HCT116 (cell line): ENCODE data around the gene MAGOH. TPM values are rescaled to one million over a fixed set of nuclear protein-coding genes. Genes with fewer than 3 reads are reported as not detected.

ENCODE experiments used
- ATAC-seq: fragments of 200-7000 bp; cut with Tn5 transposase; 2 replicates; pipeline ENCODE4 v1.9.1; 2020; ENCODE audit warnings: mild to moderate bottlenecking, moderate library complexity
- BruUV-seq: library from RNA; stranded (reverse); fragments of 400-500 nt; replicated peaks from 2 replicates; lab custom pipeline; 2021; lab: Mats Ljungman, UMichigan
- CTCF ChIA-PET: fragments of 300-600 bp; sonication (Branson Sonifier 250); formaldehyde crosslinking; loops from one replicate; lab custom pipeline; 2021; ENCODE audit warnings: antibody characterized with exemption; lab: Charles Lee
- POLR2A ChIA-PET: fragments of 300-600, 350-600 bp; sonication (Branson Sonifier 250); formaldehyde crosslinking; loops from one replicate; lab custom pipeline; 2021; ENCODE audit warnings: antibody characterized with exemption; lab: Charles Lee
- RAD21 ChIA-PET, 2 experiments: fragments of 300-600 bp; sonication (Branson Sonifier 250); formaldehyde crosslinking; loops; one replicate each; lab custom pipeline; 2023; ENCODE audit warnings: low total read pairs in 2 of 2; ENCODE audit not compliant: uncharacterized antibody in 2 of 2, unreplicated experiment in 2 of 2, low non-redundant PET in 1 of 2; lab: Charles Lee
- DNase-seq: peaks from one replicate; pipeline ENCODE4 v3.0.0-alpha.2; 2010; ENCODE audit warnings: low read depth, low spot score
- H2AFZ ChIP-seq: fragments of 200-600 bp; shearing (Covaris generic), sonication (generic); 2 replicates; pipeline ENCODE4 v1.6.1; 2017; ENCODE audit warnings: low read depth, mixed run types, mixed read lengths, antibody characterized with exemption, low read length; ENCODE audit not compliant: poor library complexity, severe bottlenecking
- H3K27ac ChIP-seq: 2 replicates; pipeline ENCODE4 v1.5.1; 2012; ENCODE audit warnings: low read depth, low read length
- H3K27me3 ChIP-seq: fragments of 200-600 bp; sonication (generic); 2 replicates; pipeline ENCODE4 v1.6.1; 2016; ENCODE audit warnings: mixed run types, low read length, mixed read lengths; ENCODE audit not compliant: insufficient read depth
- H3K36me3 ChIP-seq, 2 experiments: fragments of 200-500 bp in 1 of 2; fragments of 200-600 bp in 1 of 2; sonication (Bioruptor generic) in 1 of 2; sonication (generic) in 1 of 2; 2 replicates each; pipeline versions ENCODE4 v1.5.1 to v1.6.1; 2014 to 2016; ENCODE audit warnings: low read length in 2 of 2, inconsistent platforms in 1 of 2, mixed read lengths in 1 of 2, mixed run types in 1 of 2; ENCODE audit not compliant: insufficient read depth in 2 of 2, control insufficient read depth in 1 of 2
- H3K4me1 ChIP-seq, 2 experiments: fragments of 200-600 bp in 1 of 2; sonication (generic) in 1 of 2; 2 replicates each; pipeline versions ENCODE4 v1.5.1 to v1.6.1; 2012 to 2017; ENCODE audit warnings: low read length in 2 of 2, inconsistent platforms in 1 of 2, mild to moderate bottlenecking in 1 of 2, mixed read lengths in 1 of 2, mixed run types in 1 of 2, moderate library complexity in 1 of 2; ENCODE audit not compliant: insufficient read depth in 2 of 2, control insufficient read depth in 1 of 2
- H3K4me2 ChIP-seq: fragments of 200-600 bp; sonication (generic); 2 replicates; pipeline ENCODE4 v1.6.1; 2017; ENCODE audit warnings: mixed run types, low read length, mixed read lengths
- H3K4me3 ChIP-seq, 2 experiments: fragments of 200-600 bp in 1 of 2; sonication (generic) in 1 of 2; replicated peaks in 1 of 2; 2 replicates each; pipeline ENCODE4 v1.5.1; 2011 to 2016; ENCODE audit warnings: low read length in 2 of 2, control low read depth in 1 of 2, low read depth in 1 of 2, mild to moderate bottlenecking in 1 of 2, mixed read lengths in 1 of 2, mixed run types in 1 of 2
- H3K79me2 ChIP-seq: fragments of 200-600 bp; sonication (generic); 2 replicates; pipeline ENCODE4 v1.6.1; 2017; ENCODE audit warnings: mild to moderate bottlenecking, mixed run types, low read length, moderate library complexity, mixed read lengths; ENCODE audit not compliant: insufficient read depth
- H3K9ac ChIP-seq: fragments of 200-600 bp; sonication (generic); 2 replicates; pipeline ENCODE4 v1.6.1; 2016; ENCODE audit warnings: low read length, mixed read lengths
- H3K9me2 ChIP-seq: fragments of 200-600 bp; sonication (generic), shearing (Covaris generic); 2 replicates; pipeline ENCODE4 v1.6.1; 2017; ENCODE audit warnings: mixed run types, mild to moderate bottlenecking, moderate library complexity; ENCODE audit not compliant: insufficient read depth
- H3K9me3 ChIP-seq, 2 experiments: fragments of 200-500 bp in 1 of 2; fragments of 200-600 bp in 1 of 2; sonication (Bioruptor generic) in 1 of 2; sonication (generic) in 1 of 2; 2 replicates each; pipeline ENCODE4 v1.6.1; 2014 to 2017; ENCODE audit warnings: low read length in 2 of 2, mixed read lengths in 2 of 2, inconsistent platforms in 1 of 2, low read depth in 1 of 2, mild to moderate bottlenecking in 1 of 2, mixed run types in 1 of 2, moderate library complexity in 1 of 2; ENCODE audit not compliant: control insufficient read depth in 1 of 2, insufficient read depth in 1 of 2
- H4K20me1 ChIP-seq: fragments of 200-600 bp; sonication (generic), shearing (Covaris generic); 2 replicates; pipeline ENCODE4 v1.6.1; 2017; ENCODE audit warnings: mixed run types, mild to moderate bottlenecking, moderate library complexity; ENCODE audit not compliant: insufficient read depth
- EGR1 ChIP-seq: IDR thresholded peaks from 2 replicates; pipeline ENCODE4 v1.6.1; 2012; ENCODE audit warnings: low read depth
- ELF1 ChIP-seq: IDR thresholded peaks from 2 replicates; pipeline ENCODE4 v1.6.1; 2012; ENCODE audit warnings: low read depth, borderline replicate concordance
- EZH2 ChIP-seq: fragments of 200-600 bp; sonication (generic); IDR thresholded peaks from 2 replicates; pipeline ENCODE4 v1.6.1; 2017; ENCODE audit warnings: antibody characterized with exemption, mixed run types
- EZH2phosphoT487 ChIP-seq: fragments of 200-600 bp; IDR thresholded peaks from 2 replicates; pipeline ENCODE4 v1.6.1; 2018; ENCODE audit warnings: antibody characterized with exemption, borderline replicate concordance
- FOSL1 ChIP-seq: IDR thresholded peaks from 2 replicates; pipeline ENCODE4 v1.6.1; 2012; ENCODE audit warnings: low read depth
- TCF7L2 ChIP-seq: IDR thresholded peaks from 2 replicates; pipeline ENCODE4 v1.7.0; 2011; ENCODE audit warnings: borderline replicate concordance, inconsistent platforms; ENCODE audit not compliant: insufficient read depth, insufficient read length; ENCODE audit errors: extremely low read depth
- YY1 ChIP-seq: IDR thresholded peaks from 2 replicates; pipeline ENCODE4 v1.6.1; 2011; ENCODE audit warnings: low read length, low read depth, moderate library complexity, mild to moderate bottlenecking; ENCODE audit not compliant: insufficient replicate concordance; ENCODE audit errors: extremely low read depth
- intact Hi-C: fragments of 100-400 bp; cut with micrococcal nuclease; formaldehyde crosslinking; loops from 2 replicates; pipeline ENCODE4 v1.10.0; 2022
- total RNA-seq: library from RNA; stranded (reverse); gene quantifications from one replicate; pipeline ENCODE4 v1.2.1, GENCODE V29; 2021; ENCODE audit not compliant: unreplicated experiment
- TF ChIP-seq, protein P1 (sequence below): IDR thresholded peaks from 2 replicates; pipeline ENCODE4 v1.6.1; 2011; ENCODE audit warnings: mild to moderate bottlenecking, low read length, moderate library complexity; ENCODE audit not compliant: insufficient replicate concordance; ENCODE audit errors: extremely low read depth

MAGOH gene
- total RNA-seq, 1 experiment from 2014 or later = 63.7 TPM

DNA sequence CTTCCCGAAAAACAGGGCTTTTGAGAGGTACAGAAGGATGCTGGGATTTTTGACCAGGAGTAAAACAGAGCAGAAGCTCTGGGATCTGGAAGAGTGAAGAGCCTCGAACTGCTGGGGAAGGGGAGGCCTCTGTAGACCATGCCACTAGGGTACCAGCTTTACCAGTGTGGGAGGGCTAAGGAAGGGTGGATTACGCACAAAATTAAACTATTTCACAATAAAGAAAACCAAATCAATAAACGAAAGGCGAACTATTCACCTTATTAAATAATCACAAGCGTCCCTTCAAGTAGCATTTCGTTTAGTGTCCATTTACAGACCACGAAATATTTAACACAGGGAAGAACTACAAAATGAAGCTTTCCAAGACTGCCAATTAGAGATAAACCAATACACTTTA, 18.6 kb downstream of the MAGOH start (continued):
- TF ChIP-seq, protein P1, sequence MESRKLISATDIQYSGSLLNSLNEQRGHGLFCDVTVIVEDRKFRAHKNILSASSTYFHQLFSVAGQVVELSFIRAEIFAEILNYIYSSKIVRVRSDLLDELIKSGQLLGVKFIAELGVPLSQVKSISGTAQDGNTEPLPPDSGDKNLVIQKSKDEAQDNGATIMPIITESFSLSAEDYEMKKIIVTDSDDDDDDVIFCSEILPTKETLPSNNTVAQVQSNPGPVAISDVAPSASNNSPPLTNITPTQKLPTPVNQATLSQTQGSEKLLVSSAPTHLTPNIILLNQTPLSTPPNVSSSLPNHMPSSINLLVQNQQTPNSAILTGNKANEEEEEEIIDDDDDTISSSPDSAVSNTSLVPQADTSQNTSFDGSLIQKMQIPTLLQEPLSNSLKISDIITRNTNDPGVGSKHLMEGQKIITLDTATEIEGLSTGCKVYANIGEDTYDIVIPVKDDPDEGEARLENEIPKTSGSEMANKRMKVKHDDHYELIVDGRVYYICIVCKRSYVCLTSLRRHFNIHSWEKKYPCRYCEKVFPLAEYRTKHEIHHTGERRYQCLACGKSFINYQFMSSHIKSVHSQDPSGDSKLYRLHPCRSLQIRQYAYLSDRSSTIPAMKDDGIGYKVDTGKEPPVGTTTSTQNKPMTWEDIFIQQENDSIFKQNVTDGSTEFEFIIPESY = no peak
- TF ChIP-seq EZH2 (no peak), YY1 (no peak)

DNA sequence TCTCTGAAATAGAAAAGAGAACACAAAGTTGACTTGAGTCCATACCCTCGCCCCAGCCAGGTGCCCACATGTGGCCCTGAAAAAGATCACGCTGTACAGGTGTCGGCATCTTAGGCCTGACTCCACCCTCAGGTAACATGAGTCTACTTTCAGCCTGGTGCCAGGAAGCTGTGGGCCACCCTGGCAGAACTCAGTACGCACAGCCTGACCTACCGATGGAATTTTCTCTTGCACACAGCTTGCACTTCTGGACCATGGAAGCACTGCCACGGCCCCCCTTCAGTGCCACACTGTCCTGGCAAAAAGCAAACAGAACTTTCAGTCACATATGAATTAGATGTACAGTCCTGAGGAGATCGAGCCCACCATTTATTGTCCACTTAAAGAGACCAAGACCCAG, 20.1 kb downstream of the MAGOH start:
- H2AFZ ChIP-seq = no peak overlapping the region
- no peak overlapping the region for H3K4me2 ChIP-seq
- H3K9me2 ChIP-seq = no peaks in the 10 kb centered on the region
- intact Hi-C loops = no loop called here
- no peak overlapping the region for H3K4me3 ChIP-seq
- BruUV-seq = no TSS peak
- H3K27me3 ChIP-seq = no peaks in the 10 kb centered on the region
- ChIA-PET POLR2A (no interaction called here), CTCF (no interaction called here), RAD21 (no interaction called here)
- ATAC-seq (no peak), DNase-seq (no peak)
- peaks cover 12% of the 10 kb centered on the region for H3K79me2 ChIP-seq
- H3K9ac ChIP-seq = no peak overlapping the region
- no peaks in the 10 kb centered on the region for H4K20me1 ChIP-seq
- H3K9me3 ChIP-seq = no peaks in the 10 kb centered on the region
- no peak overlapping the region for H3K27ac ChIP-seq
- H3K36me3 ChIP-seq = peaks cover 10 to 14% of the 10 kb centered on the region in 2 experiments; a peak in 3 of 4 replicates
- peaks cover 9 to 18% of the 10 kb centered on the region in 2 experiments; a peak in 3 of 4 replicates for H3K4me1 ChIP-seq
- TF ChIP-seq FOSL1 (no peak), EGR1 (no peak), TCF7L2 (no peak), ELF1 (no peak), EZH2phosphoT487 (no peak)
